ENCODE results near the gene TMEM256. TPM values are rescaled to one million over a fixed set of nuclear protein-coding genes. Genes with fewer than 3 reads are reported as not detected.

The TMEM256 gene
- total and polyA plus RNA-seq, 2 of the 8 experiments (the other 6 are each of a cell fraction or from before 2014, with no cell fraction given): 97.0 to 350 TPM

DNA sequence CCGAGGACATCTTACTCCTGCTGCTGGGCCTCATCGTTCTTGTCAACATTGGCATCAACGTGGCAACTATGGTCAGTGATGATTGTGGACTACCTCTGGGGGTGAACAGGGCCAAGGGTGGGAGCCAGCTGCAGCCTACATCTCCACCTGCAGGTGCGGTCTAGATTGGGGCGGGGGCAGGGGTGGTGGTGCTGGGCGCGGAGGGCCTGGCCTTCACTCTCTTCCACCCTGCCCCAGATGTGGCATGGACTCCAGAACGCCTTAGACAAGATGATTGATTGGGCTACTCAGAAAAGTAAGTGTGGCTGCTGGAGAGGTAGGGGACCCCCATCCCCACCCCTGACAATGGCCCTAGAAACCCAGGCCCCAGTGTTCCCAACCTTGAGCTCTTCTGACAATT, 21.9 kb upstream of the TMEM256 start (continued):
- TF ChIP-seq RBBP5 (IDR thresholded peaks at IDR 0.05; ENCODE audit: borderline replicate concordance, low read depth, low read length) (no peak), TAF1 (IDR thresholded peaks at IDR 0.05; ENCODE audit: low read depth, low read length) (no peak), CHD1 (IDR thresholded peaks at IDR 0.05; ENCODE audit: low read depth, low read length) (no peak), RAD21 (IDR thresholded peaks at IDR 0.05 in 1 of 2, conservative IDR thresholded peaks at IDR 0.05 in 1 of 2; ENCODE audit: low read depth in 2 of 2, low read length in 2 of 2) (no peak), SIN3A (conservative IDR thresholded peaks at IDR 0.05 in 1 of 2, IDR thresholded peaks at IDR 0.05 in 1 of 2; ENCODE audit: low read depth in 1 of 2, low read length in 2 of 2) (no peak), BACH1 (IDR thresholded peaks at IDR 0.05; ENCODE audit: low read length) (no peak), POLR2AphosphoS5 (IDR thresholded peaks at IDR 0.05; ENCODE audit: low read depth, low read length) (no peak), SUZ12 (IDR thresholded peaks at IDR 0.05; ENCODE audit: low read length) (no peak)

All from H1 (cell line).